GM23248 (cell line): Measurements from ENCODE around the gene ZNF718.

Source experiments
- EZH2 ChIP-seq: fragments of 200-600 bp; sonication (generic); IDR thresholded peaks from 2 replicates; pipeline ENCODE4 v1.6.1; 2018; ENCODE audit warnings: antibody characterized with exemption, mild to moderate bottlenecking; ENCODE audit not compliant: insufficient read depth, poor library complexity, severe bottlenecking
- EZH2phosphoT487 ChIP-seq: fragments of 200-600 bp; sonication (generic); IDR thresholded peaks from 2 replicates; pipeline ENCODE4 v1.6.1; 2018; ENCODE audit warnings: antibody characterized with exemption, moderate library complexity, mild to moderate bottlenecking, low read depth; ENCODE audit not compliant: insufficient read depth

DNA sequence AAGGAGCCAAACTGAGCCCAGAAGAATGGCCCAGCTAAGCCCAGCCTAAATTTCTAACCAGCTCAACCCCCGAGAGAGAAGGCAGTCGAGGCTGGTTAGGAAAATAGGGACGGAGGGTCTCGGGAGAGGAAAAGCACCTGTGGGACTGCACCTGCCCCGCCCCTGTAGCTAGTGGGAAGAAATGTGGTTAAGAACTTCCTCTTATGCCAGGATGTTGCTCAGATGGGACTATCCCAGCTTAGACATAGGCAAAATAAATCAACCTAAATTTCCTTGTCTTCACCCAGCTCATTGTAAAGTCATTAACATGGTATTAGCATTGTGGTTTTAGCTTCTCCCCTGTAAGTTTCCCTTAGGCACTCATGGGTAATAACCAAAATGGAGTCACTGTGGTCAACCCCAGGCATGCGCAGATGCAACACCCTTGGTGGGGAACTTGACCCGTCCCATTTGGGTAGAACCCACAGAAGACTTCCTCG lies 86.8 kb downstream of the ZNF718 start:
- TF ChIP-seq EZH2 (no peak), EZH2phosphoT487 (no peak)
